GM12875 (cell line): ENCODE measurements around the gene AFG1L.

Experiments
- H3K4me3 ChIP-seq: one replicate; pipeline ENCODE4 v1.5.1; 2011; ENCODE audit warnings: low read depth, low read length, control low read depth
- TF ChIP-seq, protein P1 (sequence below): IDR thresholded peaks from 2 replicates; pipeline ENCODE4 v1.5.1; 2011; ENCODE audit warnings: low read depth, mild to moderate bottlenecking, control low read depth, inconsistent platforms, low read length, moderate library complexity, borderline replicate concordance; ENCODE audit not compliant: insufficient read depth

Gene AFG1L

DNA sequence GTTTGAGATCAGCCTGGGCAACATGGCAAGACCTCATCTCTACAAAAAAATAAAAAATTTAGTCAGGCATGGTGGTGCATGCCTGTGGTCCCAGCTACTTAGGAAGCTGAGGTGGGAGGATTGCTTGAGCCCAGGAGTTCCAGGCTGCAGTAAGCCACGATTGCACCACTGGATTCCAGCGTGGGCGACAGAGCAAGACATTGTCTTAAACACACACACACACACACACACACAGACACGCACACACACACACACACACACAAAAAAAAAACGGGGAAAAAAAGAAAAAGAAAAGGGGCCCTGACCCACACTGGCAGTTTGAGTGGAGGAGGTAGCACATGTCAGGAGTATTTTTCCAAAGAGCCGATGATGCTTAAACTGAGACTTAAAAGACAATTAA lies 122.2 kb downstream of the AFG1L start:
- TF ChIP-seq, protein P1, sequence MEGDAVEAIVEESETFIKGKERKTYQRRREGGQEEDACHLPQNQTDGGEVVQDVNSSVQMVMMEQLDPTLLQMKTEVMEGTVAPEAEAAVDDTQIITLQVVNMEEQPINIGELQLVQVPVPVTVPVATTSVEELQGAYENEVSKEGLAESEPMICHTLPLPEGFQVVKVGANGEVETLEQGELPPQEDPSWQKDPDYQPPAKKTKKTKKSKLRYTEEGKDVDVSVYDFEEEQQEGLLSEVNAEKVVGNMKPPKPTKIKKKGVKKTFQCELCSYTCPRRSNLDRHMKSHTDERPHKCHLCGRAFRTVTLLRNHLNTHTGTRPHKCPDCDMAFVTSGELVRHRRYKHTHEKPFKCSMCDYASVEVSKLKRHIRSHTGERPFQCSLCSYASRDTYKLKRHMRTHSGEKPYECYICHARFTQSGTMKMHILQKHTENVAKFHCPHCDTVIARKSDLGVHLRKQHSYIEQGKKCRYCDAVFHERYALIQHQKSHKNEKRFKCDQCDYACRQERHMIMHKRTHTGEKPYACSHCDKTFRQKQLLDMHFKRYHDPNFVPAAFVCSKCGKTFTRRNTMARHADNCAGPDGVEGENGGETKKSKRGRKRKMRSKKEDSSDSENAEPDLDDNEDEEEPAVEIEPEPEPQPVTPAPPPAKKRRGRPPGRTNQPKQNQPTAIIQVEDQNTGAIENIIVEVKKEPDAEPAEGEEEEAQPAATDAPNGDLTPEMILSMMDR = no peak
- H3K4me3 ChIP-seq = no peak overlapping the region

DNA sequence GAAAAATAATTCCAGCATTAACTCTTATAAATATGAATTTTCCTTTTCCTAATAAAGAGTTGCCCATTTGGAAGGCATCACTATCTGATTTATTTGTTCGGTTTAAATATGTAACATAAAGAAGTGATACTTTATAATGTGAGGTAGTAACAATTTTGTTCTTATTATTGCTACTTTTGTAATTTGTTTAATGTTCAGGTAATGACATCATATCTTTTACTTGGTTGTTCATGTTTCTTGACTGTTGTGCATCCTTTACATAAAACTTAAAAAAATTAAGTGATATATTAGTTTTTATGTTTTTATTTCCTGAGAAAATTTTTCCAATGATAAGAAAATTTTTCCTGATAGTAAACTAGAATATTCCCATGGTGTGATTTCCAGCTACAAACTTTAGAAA lies 124.6 kb downstream of the AFG1L start:
- TF ChIP-seq, protein P1 = no peak
- H3K4me3 ChIP-seq = no peak overlapping the region

DNA sequence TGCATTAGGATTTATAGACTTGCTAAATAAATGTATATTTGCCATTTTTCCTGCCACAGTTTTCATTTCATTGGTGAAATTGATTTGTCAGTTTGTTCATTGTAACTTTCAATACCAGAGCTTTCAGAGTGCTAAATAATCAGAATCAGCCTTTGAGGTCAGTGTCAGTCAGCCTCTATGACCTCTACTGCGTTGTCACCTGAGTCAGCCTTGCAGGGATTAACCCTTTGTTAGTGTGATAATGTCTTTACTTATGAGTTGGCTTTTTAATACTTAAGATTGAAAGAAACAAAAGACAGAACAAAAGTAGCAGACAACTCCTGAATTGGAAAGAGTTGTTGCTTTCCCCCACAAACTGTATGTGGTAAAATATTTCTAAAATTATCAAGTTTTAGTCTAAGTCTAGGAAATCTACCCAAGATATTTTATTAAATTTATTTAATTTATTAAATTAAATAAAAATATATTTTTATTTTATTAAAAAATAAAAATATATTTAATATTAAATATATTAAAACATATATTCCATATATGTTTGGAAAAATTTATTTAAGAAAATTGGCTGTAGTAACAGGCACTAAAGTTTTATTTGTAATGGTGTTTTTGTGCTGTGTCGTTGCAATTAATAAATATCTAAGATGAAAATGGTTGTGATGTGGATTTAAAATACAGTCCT lies 125.2 kb downstream of the AFG1L start:
- H3K4me3 ChIP-seq = no peak overlapping the region
- TF ChIP-seq, protein P1 = no peak

DNA sequence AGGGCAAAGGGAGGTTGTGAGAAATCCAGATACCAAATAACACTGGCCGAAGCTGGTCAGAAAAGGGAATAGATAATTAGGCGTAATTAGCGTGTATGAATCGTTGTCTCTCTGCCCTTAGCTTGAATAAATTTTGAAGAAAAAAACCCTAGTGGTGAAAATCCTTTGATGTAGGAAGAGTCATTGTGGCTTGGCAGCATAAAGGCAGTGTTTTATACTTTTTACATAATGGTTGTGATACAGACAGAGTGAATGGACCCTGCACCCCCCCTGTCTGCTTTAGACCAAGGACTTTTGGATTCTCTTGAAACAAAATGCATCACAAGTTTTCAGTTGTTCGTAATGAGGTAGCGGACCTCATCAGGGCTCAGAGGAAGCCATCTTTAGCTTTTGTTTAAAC lies 126.5 kb downstream of the AFG1L start:
- TF ChIP-seq, protein P1 = no peak
- no peak overlapping the region for H3K4me3 ChIP-seq

DNA sequence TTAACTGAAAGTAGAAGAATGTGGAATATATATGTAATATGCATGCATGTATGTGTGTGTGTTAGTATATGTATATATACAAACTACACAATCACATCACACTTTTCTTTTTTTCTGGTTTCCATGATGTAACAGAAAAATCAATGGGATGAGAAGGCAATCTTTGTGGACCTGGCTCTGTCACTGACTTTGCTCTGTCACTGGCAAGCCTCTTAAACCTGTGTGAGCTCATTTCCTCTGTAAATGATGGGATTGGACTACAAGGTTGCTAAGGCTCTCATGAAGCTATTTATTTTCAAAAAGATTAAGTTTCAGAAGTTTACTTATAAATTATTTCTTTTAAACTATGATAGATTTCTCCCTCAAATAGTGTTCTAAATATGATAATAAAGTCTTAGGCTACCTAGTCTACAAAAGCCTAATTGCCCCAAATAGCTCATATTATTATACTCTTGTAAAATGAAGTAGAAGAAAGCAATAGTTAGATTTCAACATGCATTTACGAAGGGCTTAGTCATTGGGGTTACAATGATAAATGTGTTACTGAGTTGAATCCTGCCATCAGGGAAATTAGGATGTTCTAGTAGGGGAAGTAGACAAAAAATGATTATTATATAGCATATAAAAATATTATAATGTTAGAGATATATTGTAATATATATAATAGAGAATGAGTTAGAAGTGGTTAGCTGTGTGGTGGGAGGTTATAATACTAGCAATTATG lies 129.3 kb downstream of the AFG1L start:
- TF ChIP-seq, protein P1 = no peak
- no peak overlapping the region for H3K4me3 ChIP-seq

DNA sequence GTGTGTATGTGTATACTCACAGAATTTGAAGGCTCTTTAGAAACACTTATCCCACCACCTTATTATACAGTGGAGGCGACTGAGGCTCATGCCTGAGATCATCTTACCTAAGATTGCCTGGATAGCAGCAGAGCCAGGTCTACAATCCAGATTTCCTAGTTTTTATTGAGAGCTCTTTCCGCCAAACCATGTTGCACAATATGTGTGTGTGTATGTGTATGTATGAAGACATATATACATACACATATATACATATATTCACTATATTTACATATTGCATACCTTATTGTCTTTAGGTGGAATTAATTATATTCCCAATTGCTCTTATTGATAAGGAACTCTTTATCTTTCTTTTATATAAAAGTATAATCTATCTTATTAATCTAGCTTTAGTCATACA lies 130.6 kb downstream of the AFG1L start:
- TF ChIP-seq, protein P1 = no peak
- no peak overlapping the region for H3K4me3 ChIP-seq

DNA sequence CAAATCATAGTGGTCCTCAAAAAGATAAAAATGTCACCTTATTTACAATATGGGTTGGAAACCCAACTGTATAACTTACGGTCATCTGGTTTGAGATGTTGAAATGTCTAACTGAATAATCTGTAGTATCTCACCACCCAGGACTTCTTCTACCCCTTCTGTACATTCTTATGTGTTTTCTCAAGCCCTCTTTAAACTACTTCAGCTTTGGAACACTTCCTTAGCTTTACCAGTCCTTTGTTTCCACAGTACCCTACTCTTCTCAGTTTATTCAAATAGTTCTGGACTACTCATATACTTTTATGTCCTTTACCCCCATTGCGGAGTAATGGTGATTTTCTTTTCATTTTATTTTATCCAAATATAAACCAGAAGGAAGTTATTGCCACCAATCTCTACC lies 137.3 kb downstream of the AFG1L start:
- TF ChIP-seq, protein P1 = no peak
- no peak overlapping the region for H3K4me3 ChIP-seq
